OCI-LY7 (cell line): ENCODE data around the gene SATB1. TPM values are rescaled to one million over a fixed set of nuclear protein-coding genes. Genes with fewer than 3 reads are reported as not detected.

ENCODE experiments used
- BruUV-seq: library from RNA; stranded (reverse); fragments of 400-500 nt; replicated peaks from 2 replicates; lab custom pipeline; 2021; lab: Mats Ljungman, UMichigan
- CTCF ChIA-PET: fragments of 300-600 bp; sonication (Branson Sonifier 250); formaldehyde crosslinking; loops from one replicate; lab custom pipeline; 2022; ENCODE audit warnings: antibody characterized with exemption; ENCODE audit not compliant: unreplicated experiment; lab: Charles Lee
- POLR2A ChIA-PET: fragments of 300-600 bp; sonication (Branson Sonifier 250); formaldehyde crosslinking; loops from one replicate; lab custom pipeline; 2022; ENCODE audit warnings: antibody characterized with exemption; lab: Charles Lee
- DNase-seq: peaks from one replicate; pipeline ENCODE4 v3.0.0-alpha.2; 2015; ENCODE audit warnings: low spot score
- H2AFZ ChIP-seq: fragments of 200-600 bp; sonication (generic), shearing (Covaris generic); 2 replicates; pipeline ENCODE4 v1.6.1; 2014; ENCODE audit warnings: mild to moderate bottlenecking, antibody characterized with exemption, low read length, moderate library complexity
- H3K27ac ChIP-seq: fragments of 200-600 bp; sonication (generic); 2 replicates; pipeline ENCODE4 v1.5.1; 2014; ENCODE audit warnings: mixed run types, low read depth, mild to moderate bottlenecking, moderate library complexity, low read length, inconsistent platforms; ENCODE audit not compliant: poor library complexity, severe bottlenecking
- H3K36me3 ChIP-seq: fragments of 200-600 bp; sonication (generic); 2 replicates; pipeline ENCODE4 v1.6.1; 2014; ENCODE audit warnings: mild to moderate bottlenecking, antibody characterized with exemption, low read length, moderate library complexity, mixed read lengths; ENCODE audit not compliant: insufficient read depth
- H3K4me1 ChIP-seq: fragments of 200-600 bp; sonication (generic); 2 replicates; pipeline ENCODE4 v1.5.1; 2014; ENCODE audit warnings: mild to moderate bottlenecking, low read length; ENCODE audit not compliant: insufficient read depth, poor library complexity, severe bottlenecking
- H3K4me2 ChIP-seq: fragments of 200-600 bp; sonication (generic); 2 replicates; pipeline ENCODE4 v1.6.1; 2014; ENCODE audit warnings: mild to moderate bottlenecking, low read length
- H3K4me3 ChIP-seq: fragments of 200-600 bp; sonication (generic); 2 replicates; pipeline ENCODE4 v1.5.1; 2014; ENCODE audit warnings: mild to moderate bottlenecking, low read depth, low read length; ENCODE audit not compliant: poor library complexity, severe bottlenecking
- H3K79me2 ChIP-seq: fragments of 200-600 bp; sonication (generic); 2 replicates; pipeline ENCODE4 v1.6.1; 2016; ENCODE audit warnings: low read depth, mild to moderate bottlenecking, low read length, moderate library complexity, mixed read lengths; ENCODE audit not compliant: insufficient read depth
- H3K9me2 ChIP-seq: fragments of 200-600 bp; sonication (generic); 2 replicates; pipeline ENCODE4 v1.6.1; 2016; ENCODE audit warnings: mild to moderate bottlenecking, low read length, mixed read lengths; ENCODE audit not compliant: insufficient read depth
- H3K9me3 ChIP-seq: fragments of 200-600 bp; sonication (generic); 2 replicates; pipeline ENCODE4 v1.6.1; 2014; ENCODE audit warnings: mild to moderate bottlenecking, mixed run types, low read length, mixed read lengths
- H4K20me1 ChIP-seq: fragments of 200-600 bp; sonication (generic); 2 replicates; pipeline ENCODE4 v1.6.1; 2014; ENCODE audit warnings: mild to moderate bottlenecking, antibody characterized with exemption, low read length, moderate library complexity, mixed read lengths; ENCODE audit not compliant: insufficient read depth
- CTCF ChIP-seq: fragments of 200-600 bp; sonication (generic); conservative IDR thresholded peaks from 2 replicates; pipeline ENCODE4 v1.5.1; 2014; ENCODE audit warnings: mild to moderate bottlenecking, antibody characterized with exemption, low read length, moderate library complexity, mixed read lengths
- EZH2phosphoT487 ChIP-seq: fragments of 200-600 bp; sonication (generic); IDR thresholded peaks from 2 replicates; pipeline ENCODE4 v1.6.1; 2018; ENCODE audit warnings: low read depth, borderline replicate concordance, mild to moderate bottlenecking, mixed run types, antibody characterized with exemption, low read length, moderate library complexity, mixed read lengths
- intact Hi-C: fragments of 100-400 bp; cut with micrococcal nuclease; formaldehyde crosslinking; loops from one replicate; pipeline ENCODE4 v1.10.0; 2022; ENCODE audit not compliant: unreplicated experiment
- total RNA-seq, 2 experiments: library from RNA; depleted of rRNA in 1 of 2; stranded (reverse); fragments of >200 nt in 1 of 2; shearing (Covaris generic) in 1 of 2; gene quantifications; 2 replicates each; pipeline ENCODE4 v1.2.3, GENCODE V29; 2014 to 2022

Gene SATB1
- total RNA-seq, 2 experiments from 2014 or later, result 2.5 to 5.6 TPM

GRCh38 chr3:18351069-18351628 is 74.0 kb downstream of the SATB1 start:
- no peak for DNase-seq
- BruUV-seq, result no TSS peak
- H3K27ac ChIP-seq, result no peak overlapping the region
- no peak overlapping the region for H3K4me3 ChIP-seq
- peaks cover 4% of the 10 kb centered on the region for H3K4me1 ChIP-seq
- H3K9me3 ChIP-seq, result no peaks in the 10 kb centered on the region
- TF ChIP-seq EZH2phosphoT487 (no peak), CTCF (no peak)
- no peaks in the 10 kb centered on the region for H3K9me2 ChIP-seq
- H3K4me2 ChIP-seq, result no peak overlapping the region
- intact Hi-C loops, result no loop called here
- H4K20me1 ChIP-seq, result no peaks in the 10 kb centered on the region
- no peak overlapping the region for H2AFZ ChIP-seq
- no peaks in the 10 kb centered on the region for H3K79me2 ChIP-seq
- ChIA-PET POLR2A (interaction anchor here (1.2 kb wide), 1 partner anchor 17 kb away, joined by 4 read pairs; no protein-coding TSS in a partner anchor), CTCF (no interaction called here)
- H3K36me3 ChIP-seq, result no peaks in the 10 kb centered on the region

GRCh38 chr3:18349197-18349798 is 75.8 kb downstream of the SATB1 start:
- no peaks in the 10 kb centered on the region for H4K20me1 ChIP-seq
- no peak for TF ChIP-seq CTCF
- no peak for TF ChIP-seq EZH2phosphoT487
- H3K79me2 ChIP-seq, result no peaks in the 10 kb centered on the region
- ChIA-PET CTCF (no interaction called here), POLR2A (interaction anchor here (0.6 to 0.7 kb wide), 2 partner anchors 9 to 279 kb away, joined by 3 to 4 read pairs; no protein-coding TSS in a partner anchor)
- intact Hi-C loops, result no loop called here
- BruUV-seq, result no TSS peak
- no peaks in the 10 kb centered on the region for H3K9me3 ChIP-seq
- H3K4me3 ChIP-seq, result no peak overlapping the region
- no peak overlapping the region for H3K4me2 ChIP-seq
- H3K4me1 ChIP-seq, result peaks cover 13% of the 10 kb centered on the region
- no peaks in the 10 kb centered on the region for H3K9me2 ChIP-seq
- H3K27ac ChIP-seq, result no peak overlapping the region
- H2AFZ ChIP-seq, result peak overlapping the region; percentile 68
- H3K36me3 ChIP-seq, result no peaks in the 10 kb centered on the region
- DNase-seq, result no peak

GRCh38 chr3:18346097-18346496 is 79.0 kb downstream of the SATB1 start:
- H3K79me2 ChIP-seq, result no peaks in the 10 kb centered on the region
- peaks cover 18% of the 10 kb centered on the region for H3K4me1 ChIP-seq
- H4K20me1 ChIP-seq, result no peaks in the 10 kb centered on the region
- H3K36me3 ChIP-seq, result no peaks in the 10 kb centered on the region
- CTCF ChIA-PET, result no interaction called here
- H3K9me2 ChIP-seq, result no peaks in the 10 kb centered on the region
- no peak overlapping the region for H3K4me2 ChIP-seq
- H2AFZ ChIP-seq, result no peak overlapping the region
- H3K9me3 ChIP-seq, result no peaks in the 10 kb centered on the region
- POLR2A ChIA-PET, result no interaction called here
- TF ChIP-seq EZH2phosphoT487 (no peak), CTCF (no peak)
- no peak overlapping the region for H3K27ac ChIP-seq
- no peak overlapping the region for H3K4me3 ChIP-seq
- no peak for DNase-seq
- intact Hi-C loops, result no loop called here
- no TSS peak for BruUV-seq
